GM19043 (cell line): ENCODE data around the gene CDC37L1.

Source experiments
- ATAC-seq: cut with Tn5 transposase; IDR thresholded peaks from one replicate; pipeline ENCODE4 v1.9.1; 2021; ENCODE audit warnings: low read depth; ENCODE audit not compliant: unreplicated experiment

The CDC37L1 gene

GRCh38 chr9:4667681-4668080 is 11.7 kb upstream of the CDC37L1 start:
- no peak for ATAC-seq

DNA sequence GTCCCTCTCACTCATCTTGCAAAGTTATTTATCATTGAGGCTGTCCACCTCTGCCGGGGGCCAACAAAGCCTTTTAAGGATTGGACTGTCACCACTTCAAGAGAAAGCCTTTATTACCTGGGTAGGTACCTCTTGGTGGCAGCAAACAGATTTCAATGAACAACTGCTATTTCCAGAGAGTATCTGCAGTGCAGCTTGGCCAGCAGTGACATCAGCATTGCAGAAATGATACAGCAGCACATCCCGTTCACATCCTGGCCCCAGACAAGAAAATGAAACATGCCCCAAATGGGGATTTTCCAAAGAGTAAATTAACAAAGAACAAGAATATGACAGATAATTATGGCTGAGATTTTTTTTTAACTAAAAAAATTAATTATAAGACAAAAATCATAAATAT is 10.8 kb upstream of the CDC37L1 start:
- no peak for ATAC-seq

GRCh38 chr9:4669890-4670289 is 9.5 kb upstream of the CDC37L1 start:
- ATAC-seq = no peak

- no peak for ATAC-seq
Observed at GRCh38 chr9:4670591-4670990, 8.8 kb upstream of the CDC37L1 start.

DNA sequence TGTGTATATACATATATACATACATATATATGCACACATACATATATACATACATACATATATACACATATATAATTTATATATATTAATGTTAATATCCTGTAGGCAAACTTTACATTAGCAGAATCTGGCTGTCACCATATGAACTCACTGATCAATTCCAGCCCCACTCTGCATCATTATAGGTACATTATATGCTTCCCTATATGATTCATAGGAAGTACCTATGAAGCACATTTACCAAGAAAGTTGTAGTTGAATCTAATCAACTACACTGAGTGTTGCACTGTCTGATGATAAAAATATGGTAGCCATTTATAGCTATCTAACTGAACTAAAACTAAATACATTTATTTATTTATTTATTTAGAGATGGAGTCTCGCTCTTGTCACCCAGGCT is 7.6 kb upstream of the CDC37L1 start:
- no peak for ATAC-seq

GRCh38 chr9:4674783-4675182 is 4.6 kb upstream of the CDC37L1 start:
- no peak for ATAC-seq

- ATAC-seq = no peak
Observed at GRCh38 chr9:4677392-4677791, 2.0 kb upstream of the CDC37L1 start.

DNA sequence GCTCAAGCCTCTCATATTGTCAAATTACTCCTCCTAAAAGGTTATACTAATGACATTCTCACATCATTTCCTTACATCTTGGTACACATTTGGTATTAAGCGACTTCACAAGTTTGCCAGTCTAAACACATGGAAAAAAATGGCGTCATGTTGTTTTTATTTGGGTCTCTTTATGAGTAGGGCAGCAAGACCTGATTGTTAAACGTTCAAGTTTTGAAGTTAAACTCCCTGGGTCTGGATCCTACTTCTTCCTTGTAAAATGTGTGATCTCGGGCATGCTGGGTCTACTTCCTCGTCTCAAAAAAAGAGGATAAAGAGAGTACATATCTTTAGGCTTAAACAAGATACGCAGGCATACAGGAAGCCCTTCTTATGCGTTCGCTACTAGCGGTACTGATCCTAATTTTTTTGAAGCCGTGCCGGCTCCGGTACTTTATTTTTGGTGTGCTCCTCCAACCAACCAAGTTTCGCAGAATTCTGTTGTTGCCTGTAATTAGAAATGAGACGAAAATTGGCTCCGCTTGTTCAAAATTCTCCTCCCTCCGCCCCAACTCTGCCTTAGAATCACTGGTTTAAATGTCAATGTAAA is 596 bp upstream of the CDC37L1 start:
- peak; percentile 14 for ATAC-seq

DNA sequence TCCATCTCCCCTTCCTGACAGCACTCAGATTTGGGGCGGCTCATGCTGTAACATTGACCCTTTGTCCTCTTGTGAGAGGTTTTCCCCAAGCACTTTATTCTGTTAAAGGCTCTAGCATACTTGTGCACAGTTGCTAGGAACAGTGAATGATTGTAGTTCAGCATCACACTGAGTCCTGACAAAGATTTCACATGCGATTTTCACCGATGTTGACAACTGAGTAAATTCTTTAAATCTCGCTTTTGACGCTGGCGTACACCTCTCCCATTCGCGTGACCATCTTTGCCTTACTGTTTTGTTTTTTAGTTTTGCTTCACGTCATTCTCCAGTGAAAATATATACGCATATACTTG is 780 bp downstream of the CDC37L1 start:
- no peak for ATAC-seq

GRCh38 chr9:4680750-4681149 is 1.4 kb downstream of the CDC37L1 start:
- ATAC-seq = no peak

DNA sequence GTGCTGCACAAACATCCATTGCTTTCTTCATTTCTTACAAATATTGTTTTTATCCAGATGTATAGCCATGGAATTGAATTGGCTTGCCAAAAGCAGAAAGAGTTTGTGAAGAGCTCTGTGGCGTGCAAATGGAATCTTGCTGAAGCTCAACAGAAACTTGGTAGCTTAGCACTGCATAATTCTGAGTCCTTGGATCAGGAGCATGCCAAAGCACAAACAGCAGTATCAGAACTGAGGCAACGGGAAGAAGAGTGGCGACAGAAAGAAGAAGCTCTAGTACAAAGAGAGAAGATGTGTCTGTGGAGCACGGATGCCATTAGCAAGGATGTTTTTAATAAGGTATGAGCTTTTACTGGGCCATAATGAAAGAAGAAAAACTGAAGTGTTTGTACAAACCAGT is 5.5 kb downstream of the CDC37L1 start:
- no peak for ATAC-seq

- ATAC-seq = no peak
Observed at GRCh38 chr9:4686112-4686511, 6.7 kb downstream of the CDC37L1 start.

GRCh38 chr9:4686584-4686983 is 7.2 kb downstream of the CDC37L1 start:
- ATAC-seq = no peak

GRCh38 chr9:4689021-4689420 is 9.7 kb downstream of the CDC37L1 start:
- ATAC-seq = no peak

DNA sequence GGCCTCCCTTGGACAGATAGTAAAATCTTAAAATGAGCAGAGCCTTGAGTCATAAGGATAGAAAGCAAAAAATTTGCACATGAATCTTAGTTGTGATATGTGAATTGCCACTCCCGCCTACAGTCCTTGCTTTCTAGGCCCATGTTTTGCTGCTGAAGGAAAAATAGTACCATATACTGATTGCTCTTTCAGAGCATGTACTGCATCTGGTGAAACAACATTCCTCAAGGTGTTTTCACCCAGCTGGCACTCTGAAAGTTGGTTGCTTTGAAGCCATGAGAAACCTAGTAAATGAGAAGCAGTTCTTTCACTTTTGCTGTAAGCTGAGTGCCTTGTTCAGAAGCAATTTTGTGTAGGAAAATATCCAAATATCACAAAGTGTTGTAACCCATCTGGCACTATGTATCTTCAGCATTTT is 10.3 kb downstream of the CDC37L1 start:
- ATAC-seq = peak; percentile 66

DNA sequence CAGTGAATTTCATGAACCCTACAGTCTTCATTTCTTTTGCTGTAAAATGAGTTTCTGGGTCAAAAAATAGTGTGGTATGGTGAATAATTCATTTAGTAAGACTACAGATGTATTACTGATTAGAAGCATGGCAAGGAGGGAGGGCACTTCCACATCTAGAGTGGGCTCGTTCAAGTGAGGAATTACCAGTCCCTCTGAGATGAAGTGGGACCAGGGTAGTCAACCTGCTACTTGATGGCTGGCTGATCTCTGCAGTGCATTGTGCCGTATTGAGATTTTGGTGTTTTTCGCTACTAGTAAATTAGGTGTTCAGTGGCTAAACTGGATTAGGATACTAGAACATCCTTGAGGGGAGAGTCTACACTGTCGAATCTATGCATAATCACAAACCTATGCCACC is 10.8 kb downstream of the CDC37L1 start:
- ATAC-seq = peak; percentile 56

- no peak for ATAC-seq
Observed at GRCh38 chr9:4691795-4692194, 12.4 kb downstream of the CDC37L1 start.

- no peak for ATAC-seq
Observed at GRCh38 chr9:4700091-4700490, 20.7 kb downstream of the CDC37L1 start.

GRCh38 chr9:4700932-4701331 is 21.6 kb downstream of the CDC37L1 start:
- no peak for ATAC-seq

DNA sequence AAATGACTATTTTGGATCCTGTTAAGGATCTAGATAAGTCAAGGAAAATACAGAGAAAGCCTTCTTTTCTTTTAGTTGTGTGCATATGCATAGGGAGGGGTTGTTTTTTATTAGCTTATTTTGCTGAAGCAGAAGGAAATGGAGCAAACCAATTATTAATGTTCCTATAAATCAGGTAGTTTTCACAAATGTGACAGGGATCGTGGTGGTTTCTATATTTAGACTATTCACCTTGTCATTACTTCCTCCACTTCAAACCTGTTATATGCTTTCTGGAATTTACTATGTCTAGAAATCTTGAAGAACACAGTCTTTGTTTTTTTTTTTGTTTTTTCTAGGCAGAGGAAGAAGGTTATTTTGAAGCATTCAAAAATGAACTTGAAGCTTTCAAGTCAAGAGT is 22.2 kb downstream of the CDC37L1 start:
- ATAC-seq = no peak

- no peak for ATAC-seq
Observed at GRCh38 chr9:4704129-4704528, 24.8 kb downstream of the CDC37L1 start.

GRCh38 chr9:4706021-4706420 is 26.7 kb downstream of the CDC37L1 start:
- ATAC-seq = no peak

DNA sequence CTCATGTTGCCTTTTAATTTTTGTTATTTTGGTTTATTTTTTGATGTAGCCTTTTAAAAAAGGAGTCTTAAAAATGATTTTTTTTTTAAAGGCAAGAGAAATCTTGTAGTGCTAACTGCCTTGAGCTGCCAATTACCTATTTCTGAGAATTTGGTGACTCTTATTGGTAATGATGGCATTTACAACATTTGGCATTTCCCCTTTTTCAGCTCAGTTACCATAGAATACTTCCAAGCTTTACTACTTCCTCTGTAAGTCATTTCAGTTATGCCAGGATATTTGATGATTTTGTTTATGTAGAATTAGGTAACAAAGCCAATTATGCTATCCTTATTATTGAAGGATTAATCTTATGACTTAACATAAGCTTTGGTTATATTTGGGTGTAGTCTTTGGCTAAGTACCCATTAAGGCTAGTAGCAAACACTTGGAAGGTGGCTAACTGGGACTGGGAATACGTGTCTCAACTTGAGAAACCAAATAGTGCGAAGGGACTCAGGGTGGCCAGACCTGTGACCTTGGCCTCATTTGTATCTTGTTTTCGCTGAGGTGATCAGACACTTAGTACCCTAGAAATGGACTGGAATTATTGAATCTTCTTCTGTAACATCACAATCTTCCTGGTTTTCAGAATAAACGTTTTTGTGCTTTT is 27.7 kb downstream of the CDC37L1 start:
- ATAC-seq = no peak
